ENCODE data around the gene DBNL.

GRCh38 chr7:44099669-44100068 lies 55.2 kb downstream of the DBNL start:
- TF ChIP-seq CTCF (IDR thresholded peaks at IDR 0.05) (no peak), POLR2A (IDR thresholded peaks at IDR 0.05) (no peak), POLR2AphosphoS5 (IDR thresholded peaks at IDR 0.05; ENCODE audit: insufficient read depth in 1 of 2, low read depth in 1 of 2) (no peak)
